ENCODE data around the gene CACNG3. TPM values are rescaled to one million over a fixed set of nuclear protein-coding genes. Genes with fewer than 3 reads are reported as not detected.

CACNG3 gene
- total RNA-seq, 2 experiments from 2014 or later, result not detected

DNA sequence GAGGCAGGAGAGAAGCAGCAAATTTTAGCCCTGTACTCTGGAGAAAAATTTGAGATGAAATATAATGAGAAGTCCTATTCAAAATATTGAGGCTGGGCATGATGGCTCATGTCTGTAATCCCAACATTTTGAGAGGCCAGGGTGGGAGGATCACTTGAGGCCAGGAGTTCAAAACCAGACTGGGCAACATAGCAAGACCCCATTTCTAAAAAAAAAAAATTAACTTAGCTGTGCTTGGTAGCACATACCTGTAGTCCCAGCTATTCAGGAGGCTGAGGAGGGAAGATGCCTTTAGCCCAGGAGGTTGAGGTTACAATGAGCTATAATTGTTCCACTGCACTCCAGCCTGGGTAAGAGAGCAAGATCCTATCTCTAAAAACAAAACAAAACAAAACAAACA lies 103.4 kb downstream of the CACNG3 start:
- Mint-ChIP-seq H3K36me3 (ENCODE audit: low read depth) (no peaks in the 10 kb centered on the region), H3K27me3 (peaks cover 30% of the 10 kb centered on the region), H3K27ac (no peak overlapping the region), H3K9me3 (no peaks in the 10 kb centered on the region), H3K4me3 (no peak overlapping the region), H3K4me1 (ENCODE audit: low read depth) (no peaks in the 10 kb centered on the region)
- ChIA-PET POLR2A (no interaction called here), CTCF (no interaction called here)
- Histone ChIP-seq H3K9me3 (ENCODE audit: control insufficient read depth in 1 of 2, insufficient read depth in 1 of 2, low read length in 2 of 2) (peaks cover 0 to 2% of the 10 kb centered on the region in 2 experiments), H3K27ac (ENCODE audit: low read depth in 1 of 2, low read length in 2 of 2) (no peak overlapping the region), H3K4me3 (ENCODE audit: low read length) (no peak overlapping the region), H3K4me1 (ENCODE audit: insufficient read depth, low read length) (no peaks in the 10 kb centered on the region), H3K36me3 (ENCODE audit: insufficient read depth, low read length) (no peaks in the 10 kb centered on the region), H3K27me3 (ENCODE audit: control insufficient read depth in 1 of 2, insufficient read depth in 2 of 2, low read length in 2 of 2) (peaks cover 0 to 3% of the 10 kb centered on the region in 2 experiments)
- ATAC-seq (ENCODE audit: poor library complexity) (no peak), DNase-seq (no peak)
- intact Hi-C loops (cut with DNase I, micrococcal nuclease), result no loop called here
- TF ChIP-seq, protein P1, sequence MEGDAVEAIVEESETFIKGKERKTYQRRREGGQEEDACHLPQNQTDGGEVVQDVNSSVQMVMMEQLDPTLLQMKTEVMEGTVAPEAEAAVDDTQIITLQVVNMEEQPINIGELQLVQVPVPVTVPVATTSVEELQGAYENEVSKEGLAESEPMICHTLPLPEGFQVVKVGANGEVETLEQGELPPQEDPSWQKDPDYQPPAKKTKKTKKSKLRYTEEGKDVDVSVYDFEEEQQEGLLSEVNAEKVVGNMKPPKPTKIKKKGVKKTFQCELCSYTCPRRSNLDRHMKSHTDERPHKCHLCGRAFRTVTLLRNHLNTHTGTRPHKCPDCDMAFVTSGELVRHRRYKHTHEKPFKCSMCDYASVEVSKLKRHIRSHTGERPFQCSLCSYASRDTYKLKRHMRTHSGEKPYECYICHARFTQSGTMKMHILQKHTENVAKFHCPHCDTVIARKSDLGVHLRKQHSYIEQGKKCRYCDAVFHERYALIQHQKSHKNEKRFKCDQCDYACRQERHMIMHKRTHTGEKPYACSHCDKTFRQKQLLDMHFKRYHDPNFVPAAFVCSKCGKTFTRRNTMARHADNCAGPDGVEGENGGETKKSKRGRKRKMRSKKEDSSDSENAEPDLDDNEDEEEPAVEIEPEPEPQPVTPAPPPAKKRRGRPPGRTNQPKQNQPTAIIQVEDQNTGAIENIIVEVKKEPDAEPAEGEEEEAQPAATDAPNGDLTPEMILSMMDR (IDR thresholded peaks at IDR 0.05), result no peak

DNA sequence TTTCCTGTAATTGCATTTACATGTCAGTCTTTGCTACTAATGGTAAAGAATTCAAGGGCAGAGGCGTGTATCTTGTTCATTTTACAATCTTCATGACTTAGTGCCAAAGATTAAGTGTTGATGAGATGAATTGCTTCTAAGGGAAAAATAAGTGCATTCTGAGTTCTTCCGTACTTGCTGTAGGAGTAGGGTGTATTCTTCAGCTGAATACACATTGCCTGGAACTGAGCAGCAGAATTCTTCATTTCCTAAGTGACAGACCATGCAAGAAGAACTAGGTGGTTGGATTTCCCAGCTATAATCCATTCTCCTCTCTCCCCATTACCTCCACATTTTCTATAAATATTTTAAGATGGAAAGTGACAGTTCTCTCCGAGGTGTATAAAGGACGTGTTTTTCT lies 104.8 kb downstream of the CACNG3 start:
- no peaks in the 10 kb centered on the region for H3K36me3 Mint-ChIP-seq (ENCODE audit: low read depth)
- H3K36me3 ChIP-seq (ENCODE audit: insufficient read depth, low read length), result no peaks in the 10 kb centered on the region
- ChIA-PET POLR2A (no interaction called here), CTCF (no interaction called here)
- intact Hi-C loops (cut with DNase I, micrococcal nuclease), result no loop called here
- no peak overlapping the region for H3K27ac Mint-ChIP-seq
- H3K27me3 ChIP-seq (ENCODE audit: control insufficient read depth in 1 of 2, insufficient read depth in 2 of 2, low read length in 2 of 2), result peaks cover 2 to 3% of the 10 kb centered on the region in 2 experiments
- H3K27me3 Mint-ChIP-seq, result peaks cover 36% of the 10 kb centered on the region
- TF ChIP-seq, protein P1 (IDR thresholded peaks at IDR 0.05), result no peak
- ATAC-seq (ENCODE audit: poor library complexity) (no peak), DNase-seq (no peak)
- H3K27ac ChIP-seq (ENCODE audit: low read depth in 1 of 2, low read length in 2 of 2), result no peak overlapping the region
- no peaks in the 10 kb centered on the region for H3K4me1 Mint-ChIP-seq (ENCODE audit: low read depth)
- H3K9me3 ChIP-seq (ENCODE audit: control insufficient read depth in 1 of 2, insufficient read depth in 1 of 2, low read length in 2 of 2), result no peaks in the 10 kb centered on the region
- no peaks in the 10 kb centered on the region for H3K9me3 Mint-ChIP-seq
- no peak overlapping the region for H3K4me3 ChIP-seq (ENCODE audit: low read length)
- H3K4me1 ChIP-seq (ENCODE audit: insufficient read depth, low read length), result no peaks in the 10 kb centered on the region
- no peak overlapping the region for H3K4me3 Mint-ChIP-seq

DNA sequence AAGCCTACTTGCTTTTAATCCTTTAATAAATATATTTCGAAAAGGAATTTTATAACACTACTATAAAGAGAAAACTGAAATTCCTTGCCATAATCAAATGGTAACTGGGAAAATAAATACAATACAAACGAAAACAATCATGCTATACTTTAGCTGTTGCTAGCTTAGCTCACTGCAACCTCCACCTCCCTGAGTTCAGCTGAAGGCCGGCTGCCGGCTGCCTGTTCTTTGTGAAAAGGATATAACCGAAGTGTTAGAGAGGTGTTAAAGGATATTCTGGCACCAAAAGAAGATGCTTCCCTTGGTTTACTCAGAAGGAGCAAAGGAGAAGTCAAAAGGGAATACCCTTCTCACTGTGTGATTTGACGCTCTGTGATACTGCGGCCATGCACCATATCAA lies 108.5 kb downstream of the CACNG3 start:
- H3K27me3 ChIP-seq (ENCODE audit: control insufficient read depth in 1 of 2, insufficient read depth in 2 of 2, low read length in 2 of 2), result peaks cover 3% of the 10 kb centered on the region in 2 experiments
- H3K36me3 ChIP-seq (ENCODE audit: insufficient read depth, low read length), result no peaks in the 10 kb centered on the region
- H3K27ac Mint-ChIP-seq, result no peak overlapping the region

More for the DNA sequence above, 108.5 kb downstream of the CACNG3 start:
- ATAC-seq (ENCODE audit: poor library complexity), result no peak
- no peaks in the 10 kb centered on the region for H3K9me3 Mint-ChIP-seq
- H3K4me3 ChIP-seq (ENCODE audit: low read length), result no peak overlapping the region
- H3K9me3 ChIP-seq (ENCODE audit: control insufficient read depth in 1 of 2, insufficient read depth in 1 of 2, low read length in 2 of 2), result peaks cover 0 to 5% of the 10 kb centered on the region in 2 experiments
- peaks cover 49% of the 10 kb centered on the region for H3K27me3 Mint-ChIP-seq
- no peaks in the 10 kb centered on the region for H3K36me3 Mint-ChIP-seq (ENCODE audit: low read depth)
- POLR2A ChIA-PET, result no interaction called here
- intact Hi-C loops (cut with DNase I, micrococcal nuclease), result no loop called here
- H3K27ac ChIP-seq (ENCODE audit: low read depth in 1 of 2, low read length in 2 of 2), result no peak overlapping the region
- no peaks in the 10 kb centered on the region for H3K4me1 ChIP-seq (ENCODE audit: insufficient read depth, low read length)
- TF ChIP-seq, protein P1 (IDR thresholded peaks at IDR 0.05), result no peak
- H3K4me1 Mint-ChIP-seq (ENCODE audit: low read depth), result no peaks in the 10 kb centered on the region
- no peak for DNase-seq
- no peak overlapping the region for H3K4me3 Mint-ChIP-seq
- CTCF ChIA-PET, result no interaction called here

Measured in CD4-positive, alpha-beta T cell (primary cell).